ENCODE results near the gene LOXL4. TPM values are rescaled to one million over a fixed set of nuclear protein-coding genes. Genes with fewer than 3 reads are reported as not detected.
A peak's percentile ranks its signal among the peaks of the same experiment; 100 is the strongest.

LOXL4 gene
- total and polyA plus RNA-seq, 8 donors, result 2.5 to 7.0 (median 5.6) TPM

DNA sequence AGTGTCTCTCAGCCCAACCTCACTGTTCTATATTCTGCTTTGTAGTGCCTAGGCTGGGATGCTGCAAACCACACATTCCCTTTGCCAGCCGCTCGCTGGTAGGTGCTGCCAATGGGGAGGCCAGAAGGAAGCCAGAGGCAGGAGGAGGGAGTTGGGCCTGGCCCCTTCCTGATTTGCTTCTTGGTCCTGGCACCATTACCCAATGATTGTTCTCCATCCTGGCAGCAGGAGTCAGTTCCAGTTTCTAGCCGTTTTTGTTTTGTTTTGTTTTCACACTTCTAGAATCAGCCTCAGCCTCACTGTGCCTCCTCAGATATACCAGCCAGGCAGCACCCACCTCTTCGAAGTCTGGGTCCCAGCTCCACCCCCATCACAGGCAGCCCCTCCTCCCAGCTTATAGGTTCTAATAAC, 27.4 kb upstream of the LOXL4 start:
- Histone ChIP-seq H3K36me3 (no peaks in the 10 kb centered on the region), H3K27me3 (no peaks in the 10 kb centered on the region), H3K9me3 (no peaks in the 10 kb centered on the region), H3K4me3 (no peak overlapping the region), H3K4me1 (no peaks in the 10 kb centered on the region), H3K27ac (no peak overlapping the region)
- ATAC-seq, result no peak
- TF ChIP-seq, protein P1, sequence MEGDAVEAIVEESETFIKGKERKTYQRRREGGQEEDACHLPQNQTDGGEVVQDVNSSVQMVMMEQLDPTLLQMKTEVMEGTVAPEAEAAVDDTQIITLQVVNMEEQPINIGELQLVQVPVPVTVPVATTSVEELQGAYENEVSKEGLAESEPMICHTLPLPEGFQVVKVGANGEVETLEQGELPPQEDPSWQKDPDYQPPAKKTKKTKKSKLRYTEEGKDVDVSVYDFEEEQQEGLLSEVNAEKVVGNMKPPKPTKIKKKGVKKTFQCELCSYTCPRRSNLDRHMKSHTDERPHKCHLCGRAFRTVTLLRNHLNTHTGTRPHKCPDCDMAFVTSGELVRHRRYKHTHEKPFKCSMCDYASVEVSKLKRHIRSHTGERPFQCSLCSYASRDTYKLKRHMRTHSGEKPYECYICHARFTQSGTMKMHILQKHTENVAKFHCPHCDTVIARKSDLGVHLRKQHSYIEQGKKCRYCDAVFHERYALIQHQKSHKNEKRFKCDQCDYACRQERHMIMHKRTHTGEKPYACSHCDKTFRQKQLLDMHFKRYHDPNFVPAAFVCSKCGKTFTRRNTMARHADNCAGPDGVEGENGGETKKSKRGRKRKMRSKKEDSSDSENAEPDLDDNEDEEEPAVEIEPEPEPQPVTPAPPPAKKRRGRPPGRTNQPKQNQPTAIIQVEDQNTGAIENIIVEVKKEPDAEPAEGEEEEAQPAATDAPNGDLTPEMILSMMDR (IDR thresholded peaks at IDR 0.05), result no peak
- DNase-seq, result no peak
- intact Hi-C loops (cut with DNase I), result no loop called here

DNA sequence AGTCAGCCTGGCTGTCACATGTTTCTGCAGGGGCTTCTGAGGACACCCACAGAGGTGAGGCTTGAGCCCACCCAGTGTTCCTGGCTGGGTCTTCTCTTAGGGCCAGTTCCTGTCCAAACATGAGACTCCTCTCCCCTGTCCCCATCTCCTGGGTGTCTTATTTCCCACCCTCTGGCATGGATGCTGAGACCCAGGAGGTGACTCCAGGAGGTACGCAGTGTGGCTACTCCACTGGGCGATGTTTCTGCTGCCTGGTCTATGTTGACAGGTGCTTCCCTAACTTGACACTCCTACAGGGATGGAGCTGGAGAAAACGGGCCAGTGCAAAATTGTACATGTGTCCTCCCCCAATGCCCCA, 26.3 kb upstream of the LOXL4 start:
- Histone ChIP-seq H3K4me3 (no peak overlapping the region), H3K36me3 (no peaks in the 10 kb centered on the region), H3K27me3 (no peaks in the 10 kb centered on the region), H3K27ac (no peak overlapping the region), H3K9me3 (no peaks in the 10 kb centered on the region), H3K4me1 (no peaks in the 10 kb centered on the region)
- ATAC-seq, result no peak
- intact Hi-C loops (cut with DNase I), result no loop called here
- TF ChIP-seq, protein P1 (IDR thresholded peaks at IDR 0.05), result no peak
- DNase-seq, result no peak

DNA sequence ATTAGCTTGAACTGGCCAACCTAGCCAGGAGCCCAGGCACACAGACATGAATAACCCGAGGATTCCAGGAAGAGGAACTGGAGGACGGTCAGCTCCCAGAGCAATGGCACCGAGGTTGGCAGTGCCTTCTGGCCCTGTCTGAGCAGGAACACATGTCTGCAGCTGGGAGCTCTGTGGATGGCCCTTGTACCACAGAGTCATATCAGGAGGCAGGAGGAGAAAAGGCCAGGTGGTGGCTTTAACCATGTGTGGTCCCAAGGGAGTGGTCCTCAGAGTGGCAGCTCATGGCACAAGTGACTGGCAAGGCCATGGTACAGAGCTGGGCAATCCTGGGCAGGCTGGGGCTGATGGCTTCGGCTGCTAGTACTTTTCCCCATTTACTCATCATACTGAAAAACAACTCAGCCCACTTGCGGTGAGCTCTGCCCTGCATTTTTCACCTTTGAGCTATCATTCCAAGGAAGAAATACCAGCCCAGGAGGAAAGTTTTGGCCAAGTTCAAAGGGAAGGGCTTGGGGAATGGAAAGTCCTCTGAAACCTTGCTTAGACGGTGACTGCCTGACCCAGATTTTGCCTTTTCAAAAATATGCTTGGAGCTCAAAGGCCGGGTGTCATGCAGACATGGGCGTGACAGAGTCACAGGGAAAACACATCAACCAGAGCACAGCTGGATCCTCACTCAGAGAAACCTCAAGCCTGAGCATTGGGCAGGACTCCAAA, 25.7 kb upstream of the LOXL4 start:
- no peaks in the 10 kb centered on the region for H3K36me3 ChIP-seq
- H3K9me3 ChIP-seq, result no peaks in the 10 kb centered on the region
- H3K4me1 ChIP-seq, result no peaks in the 10 kb centered on the region
- intact Hi-C loops (cut with DNase I), result no loop called here
- ATAC-seq (no peak), DNase-seq (peak in 1 of 4 donors; percentile 40)
- H3K27me3 ChIP-seq, result no peaks in the 10 kb centered on the region
- H3K4me3 ChIP-seq, result no peak overlapping the region
- H3K27ac ChIP-seq, result no peak overlapping the region
- TF ChIP-seq, protein P1 (IDR thresholded peaks at IDR 0.05), result no peak

DNA sequence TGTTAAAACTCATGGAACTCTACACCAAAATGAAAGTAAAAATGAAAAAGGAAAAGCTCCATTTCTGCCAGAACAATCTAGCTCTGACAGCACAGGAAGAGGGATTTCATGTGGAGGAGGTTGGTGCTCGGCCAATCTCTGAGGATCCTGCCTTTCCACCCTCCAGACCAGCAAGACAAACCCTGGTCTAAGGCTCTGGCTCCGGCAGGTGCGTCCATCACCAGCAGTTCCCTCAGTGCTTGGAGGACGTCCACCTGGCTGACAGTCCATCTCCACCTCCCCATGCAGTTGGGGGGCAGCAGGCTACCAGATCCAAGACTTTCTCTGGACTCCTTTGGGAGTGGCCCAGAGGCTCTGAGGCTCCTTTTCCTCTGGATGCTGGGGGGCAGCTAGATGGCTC, 25.0 kb upstream of the LOXL4 start:
- ATAC-seq (no peak), DNase-seq (no peak)
- no peaks in the 10 kb centered on the region for H3K36me3 ChIP-seq
- H3K27me3 ChIP-seq, result no peaks in the 10 kb centered on the region
- intact Hi-C loops (cut with DNase I), result no loop called here
- H3K9me3 ChIP-seq, result no peaks in the 10 kb centered on the region
- TF ChIP-seq, protein P1 (IDR thresholded peaks at IDR 0.05), result no peak
- no peaks in the 10 kb centered on the region for H3K4me1 ChIP-seq
- H3K27ac ChIP-seq, result no peak overlapping the region
- H3K4me3 ChIP-seq, result no peak overlapping the region

DNA sequence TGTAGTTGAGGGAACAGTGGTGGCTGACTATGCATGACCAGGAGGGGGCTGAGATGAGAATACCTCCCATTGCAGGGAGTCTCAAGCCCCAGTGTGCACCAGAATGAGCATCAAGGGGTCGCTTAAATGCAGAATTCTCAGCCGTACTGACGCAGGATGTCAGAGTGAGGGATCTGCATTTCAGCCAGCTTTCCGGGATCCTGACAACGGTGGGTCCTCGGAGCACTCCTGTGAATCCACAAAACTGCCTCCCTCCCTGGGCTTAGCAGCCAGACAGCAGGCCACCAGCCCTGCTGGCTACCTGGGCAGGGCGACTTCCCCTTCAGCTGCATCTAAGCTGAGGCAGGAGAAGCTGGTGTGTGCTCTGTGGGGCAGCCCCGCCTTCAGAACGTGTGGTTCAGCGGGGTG, 21.8 kb upstream of the LOXL4 start:
- no peak for ATAC-seq
- Histone ChIP-seq H3K27me3 (no peaks in the 10 kb centered on the region), H3K4me3 (no peak overlapping the region), H3K9me3 (no peaks in the 10 kb centered on the region), H3K4me1 (no peaks in the 10 kb centered on the region), H3K36me3 (no peaks in the 10 kb centered on the region), H3K27ac (no peak overlapping the region)
- intact Hi-C loops (cut with DNase I), result no loop called here
- DNase-seq, result no peak
- TF ChIP-seq, protein P1 (IDR thresholded peaks at IDR 0.05), result no peak
